OCI-M2 (cell line): ENCODE results near the gene TMEM240.
"Not testable (repeated sequence)": the region's sequence is repeated elsewhere in the genome, so short reads cannot be mapped to it uniquely, and the experiment has no call there.

Experiments used
- DNase-seq: peaks from one replicate; lab custom pipeline; 2025; ENCODE audit not compliant: unreplicated experiment; lab: John Stamatoyannopoulos, UW

The TMEM240 gene

GRCh38 chr1:1557688-1558087 is 17.3 kb upstream of the TMEM240 start:
- not testable (repeated sequence) for DNase-seq

GRCh38 chr1:1556961-1557360 is 16.5 kb upstream of the TMEM240 start:
- not testable (repeated sequence) for DNase-seq

- no peak for DNase-seq
These were observed 16.1 kb upstream of the TMEM240 start for GRCh38 chr1:1556505-1556904.

GRCh38 chr1:1554926-1555915 is 14.8 kb upstream of the TMEM240 start:
- no peak for DNase-seq

GRCh38 chr1:1554550-1554925 is 14.1 kb upstream of the TMEM240 start:
- no peak for DNase-seq

GRCh38 chr1:1553821-1554494 is 13.5 kb upstream of the TMEM240 start:
- no peak for DNase-seq

- no peak for DNase-seq
These were observed 11.8 kb upstream of the TMEM240 start for GRCh38 chr1:1552263-1552639.

GRCh38 chr1:1551524-1552262 is 11.3 kb upstream of the TMEM240 start:
- DNase-seq, result no peak

- DNase-seq, result no peak
These were observed 10.4 kb upstream of the TMEM240 start for GRCh38 chr1:1550591-1551432.

GRCh38 chr1:1550087-1550486 is 9.7 kb upstream of the TMEM240 start:
- no peak for DNase-seq

GRCh38 chr1:1548591-1548990 is 8.2 kb upstream of the TMEM240 start:
- no peak for DNase-seq

- no peak for DNase-seq
These were observed 7.1 kb upstream of the TMEM240 start for GRCh38 chr1:1547476-1547875.

GRCh38 chr1:1547011-1547410 is 6.6 kb upstream of the TMEM240 start:
- DNase-seq, result no peak

GRCh38 chr1:1545946-1546737 is 5.7 kb upstream of the TMEM240 start:
- no peak for DNase-seq

GRCh38 chr1:1544544-1544943 is 4.1 kb upstream of the TMEM240 start:
- DNase-seq, result no peak

GRCh38 chr1:1543706-1544099 is 3.3 kb upstream of the TMEM240 start:
- DNase-seq, result no peak

- no peak for DNase-seq
These were observed 2.6 kb upstream of the TMEM240 start for GRCh38 chr1:1542766-1543705.

- DNase-seq, result no peak
These were observed 1.7 kb upstream of the TMEM240 start for GRCh38 chr1:1541956-1542765.
